Liver (tissue), 9 donors: ENCODE results near the gene CORO2A. TPM values are rescaled to one million over a fixed set of nuclear protein-coding genes. Genes with fewer than 3 reads are reported as not detected.

ENCODE experiments used
- DNase-seq: peaks from one replicate; pipeline ENCODE4 v3.0.0-alpha.2; 2017; ENCODE audit warnings: low spot score
- H3K27ac ChIP-seq, 2 donors: one replicate each; pipeline ENCODE4 v1.7.0; 2013; ENCODE audit warnings: inconsistent platforms in 2 of 2, low read length in 2 of 2, control low read depth in 1 of 2, low read depth in 1 of 2, mild to moderate bottlenecking in 1 of 2
- H3K27me3 ChIP-seq, 4 donors: one replicate each; pipeline versions ENCODE4 v1.6.1 to v1.7.0; 2013; ENCODE audit warnings: low read length in 3 of 4, inconsistent platforms in 1 of 4, mild to moderate bottlenecking in 1 of 4, moderate library complexity in 1 of 4; ENCODE audit not compliant: control insufficient read depth in 4 of 4, insufficient read depth in 4 of 4
- H3K36me3 ChIP-seq, 4 donors: one replicate each; pipeline versions ENCODE4 v1.6.1 to v1.7.0; 2013; ENCODE audit warnings: low read length in 3 of 4, mild to moderate bottlenecking in 3 of 4, low read depth in 1 of 4, moderate library complexity in 1 of 4; ENCODE audit not compliant: control insufficient read depth in 4 of 4, insufficient read depth in 3 of 4
- H3K4me1 ChIP-seq, 4 donors: one replicate each; pipeline versions ENCODE4 v1.6.1 to v1.7.0; 2013; ENCODE audit warnings: low read length in 3 of 4, mild to moderate bottlenecking in 3 of 4, moderate library complexity in 1 of 4; ENCODE audit not compliant: control insufficient read depth in 4 of 4, insufficient read depth in 4 of 4
- H3K4me3 ChIP-seq, 3 donors: one replicate each; pipeline versions ENCODE4 v1.6.1 to v1.7.0; 2013; ENCODE audit warnings: low read length in 3 of 3, control low read depth in 1 of 3, low read depth in 1 of 3, mild to moderate bottlenecking in 1 of 3
- H3K9ac ChIP-seq, 2 donors: one replicate each; pipeline ENCODE4 v1.7.0; 2013; ENCODE audit warnings: low read length in 2 of 2, mild to moderate bottlenecking in 2 of 2, moderate library complexity in 2 of 2, control low read depth in 1 of 2, low read depth in 1 of 2
- H3K9me3 ChIP-seq, 4 donors: one replicate each; pipeline versions ENCODE4 v1.6.1 to v1.7.0; 2013; ENCODE audit warnings: low read length in 3 of 4; ENCODE audit not compliant: control insufficient read depth in 4 of 4
- CTCF ChIP-seq: fragments of 150-350 bp; IDR thresholded peaks from 2 replicates; pipeline ENCODE4 v1.5.1; 2017; ENCODE audit warnings: improper control_type of control experiment, low read depth, low read length; ENCODE audit not compliant: missing input control
- EGR1 ChIP-seq, 2 donors: IDR thresholded peaks; 2 replicates each; pipeline ENCODE4 v1.6.1; 2016 to 2018; ENCODE audit warnings: antibody characterized with exemption in 2 of 2, low read depth in 2 of 2
- REST ChIP-seq: IDR thresholded peaks from 2 replicates; pipeline ENCODE4 v1.6.1; 2016; ENCODE audit warnings: antibody characterized with exemption, mild to moderate bottlenecking
- SP1 ChIP-seq: IDR thresholded peaks from 2 replicates; pipeline ENCODE4 v1.6.1; 2018; ENCODE audit warnings: antibody characterized with exemption, mild to moderate bottlenecking
- ZBTB33 ChIP-seq: IDR thresholded peaks from 2 replicates; pipeline ENCODE4 v1.6.1; 2016; ENCODE audit warnings: antibody characterized with exemption
- WGBS: extraction: QIAGEN DNeasy Blood & Tissue Kit; methylation state at CpG from one replicate; pipeline ENCODE4 v1.1.7; 2013; 5-methylcytosine and 5-hydroxymethylcytosine counted together
- polyA plus RNA-seq, 2 donors: library from polyadenylated mRNA; stranded (reverse) in 1 of 2; unstranded in 1 of 2; fragments of 200-250 nt in 1 of 2; fragments of >200 nt in 1 of 2; fragmentation: Nextera tagmentation in 1 of 2; extraction: Ambion mirVana in 1 of 2; gene quantifications; one replicate each; pipeline versions ENCODE4 v1.2.1 to v1.2.3, GENCODE V29; 2013 to 2015
- total RNA-seq, 2 donors: library from RNA; depleted of rRNA; stranded (reverse); fragments of >200 nt; gene quantifications; one replicate each; pipeline ENCODE4 v1.2.3, GENCODE V29; 2014
- donor health status: healthy.
- donor health status: healthy.
- donor health status: healthy.
- donor health status: healthy.
- donor health status: healthy.

Gene CORO2A
- total and polyA plus RNA-seq, 4 donors = 1.2 to 2.8 (median 1.4) TPM

GRCh38 chr9:98220911-98221310 is 28.5 kb upstream of the CORO2A start:
- Histone ChIP-seq H3K27ac (no peak overlapping the region), H3K36me3 (peaks cover 0 to 3% (median 0%) of the 10 kb centered on the region in 4 donors)
- no peak for DNase-seq

More at GRCh38 chr9:98220911-98221310, 28.5 kb upstream of the CORO2A start:
- WGBS = 96% methylated on average over 21 of the region's 21 CpGs
- no peak overlapping the region for H3K4me3 ChIP-seq
- H3K4me1 ChIP-seq = peaks cover 13 to 49% (median 39%) of the 10 kb centered on the region in 4 donors
- TF ChIP-seq REST (no peak), CTCF (no peak), ZBTB33 (no peak), SP1 (no peak), EGR1 (IDR thresholded peaks at IDR 0.05; ENCODE audit: low read depth in 2 of 2) (no peak)
- no peaks in the 10 kb centered on the region for H3K27me3 ChIP-seq
- no peak overlapping the region for H3K9ac ChIP-seq
- no peaks in the 10 kb centered on the region for H3K9me3 ChIP-seq
